ENCODE data around the gene PTGDR2.

PTGDR2 gene

DNA sequence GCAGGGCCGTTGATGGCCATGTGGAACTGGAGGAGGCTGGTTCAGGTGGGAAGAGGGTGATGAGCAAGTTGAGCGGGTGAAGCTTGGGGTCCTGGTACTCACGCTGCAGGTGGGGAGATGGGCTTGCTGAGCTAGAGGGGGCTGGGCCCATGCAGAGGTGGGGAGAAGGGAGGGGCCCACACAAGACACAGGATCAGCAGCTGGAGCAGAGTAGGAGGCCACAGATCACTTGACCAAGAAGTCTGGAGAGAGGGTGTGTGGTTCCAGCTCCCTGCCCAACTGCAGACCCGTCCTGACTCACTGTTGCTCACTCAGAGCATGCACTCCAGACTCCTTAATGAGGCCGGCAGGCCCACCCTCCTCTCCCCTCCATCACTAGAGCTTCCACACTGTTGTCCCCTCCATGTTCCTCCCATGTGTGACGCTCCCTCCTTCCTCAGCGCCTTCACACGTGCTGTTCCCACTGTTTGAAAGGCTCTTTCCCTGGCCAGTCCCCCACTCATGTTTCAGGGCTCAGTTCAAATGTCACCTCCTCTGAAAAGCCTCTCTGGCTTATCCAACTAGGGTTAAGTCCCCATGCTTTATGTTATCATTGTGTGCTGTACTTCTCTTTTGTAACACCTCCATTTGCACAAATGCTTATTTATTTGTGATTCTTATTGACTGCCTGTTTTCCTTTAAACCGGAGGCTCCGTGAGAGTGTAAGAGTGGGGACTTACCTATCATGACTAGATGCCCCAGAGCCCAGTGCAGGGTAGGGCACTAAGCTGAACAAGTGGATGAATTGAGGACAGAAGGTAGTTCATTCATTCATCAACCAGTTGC, 11.5 kb downstream of the PTGDR2 start:
- TF ChIP-seq, protein P1, sequence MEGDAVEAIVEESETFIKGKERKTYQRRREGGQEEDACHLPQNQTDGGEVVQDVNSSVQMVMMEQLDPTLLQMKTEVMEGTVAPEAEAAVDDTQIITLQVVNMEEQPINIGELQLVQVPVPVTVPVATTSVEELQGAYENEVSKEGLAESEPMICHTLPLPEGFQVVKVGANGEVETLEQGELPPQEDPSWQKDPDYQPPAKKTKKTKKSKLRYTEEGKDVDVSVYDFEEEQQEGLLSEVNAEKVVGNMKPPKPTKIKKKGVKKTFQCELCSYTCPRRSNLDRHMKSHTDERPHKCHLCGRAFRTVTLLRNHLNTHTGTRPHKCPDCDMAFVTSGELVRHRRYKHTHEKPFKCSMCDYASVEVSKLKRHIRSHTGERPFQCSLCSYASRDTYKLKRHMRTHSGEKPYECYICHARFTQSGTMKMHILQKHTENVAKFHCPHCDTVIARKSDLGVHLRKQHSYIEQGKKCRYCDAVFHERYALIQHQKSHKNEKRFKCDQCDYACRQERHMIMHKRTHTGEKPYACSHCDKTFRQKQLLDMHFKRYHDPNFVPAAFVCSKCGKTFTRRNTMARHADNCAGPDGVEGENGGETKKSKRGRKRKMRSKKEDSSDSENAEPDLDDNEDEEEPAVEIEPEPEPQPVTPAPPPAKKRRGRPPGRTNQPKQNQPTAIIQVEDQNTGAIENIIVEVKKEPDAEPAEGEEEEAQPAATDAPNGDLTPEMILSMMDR (IDR thresholded peaks at IDR 0.05; ENCODE audit: low read depth, low read length): no peak
- H3K4me3 ChIP-seq (ENCODE audit: low read depth, low read length): peak overlapping the region; percentile 74

GRCh38 chr11:60842668-60843600, 12.8 kb downstream of the PTGDR2 start:
- H3K4me3 ChIP-seq (ENCODE audit: low read depth, low read length): peak overlapping the region; percentile 74
- TF ChIP-seq, protein P1 (IDR thresholded peaks at IDR 0.05; ENCODE audit: low read depth, low read length): no peak

DNA sequence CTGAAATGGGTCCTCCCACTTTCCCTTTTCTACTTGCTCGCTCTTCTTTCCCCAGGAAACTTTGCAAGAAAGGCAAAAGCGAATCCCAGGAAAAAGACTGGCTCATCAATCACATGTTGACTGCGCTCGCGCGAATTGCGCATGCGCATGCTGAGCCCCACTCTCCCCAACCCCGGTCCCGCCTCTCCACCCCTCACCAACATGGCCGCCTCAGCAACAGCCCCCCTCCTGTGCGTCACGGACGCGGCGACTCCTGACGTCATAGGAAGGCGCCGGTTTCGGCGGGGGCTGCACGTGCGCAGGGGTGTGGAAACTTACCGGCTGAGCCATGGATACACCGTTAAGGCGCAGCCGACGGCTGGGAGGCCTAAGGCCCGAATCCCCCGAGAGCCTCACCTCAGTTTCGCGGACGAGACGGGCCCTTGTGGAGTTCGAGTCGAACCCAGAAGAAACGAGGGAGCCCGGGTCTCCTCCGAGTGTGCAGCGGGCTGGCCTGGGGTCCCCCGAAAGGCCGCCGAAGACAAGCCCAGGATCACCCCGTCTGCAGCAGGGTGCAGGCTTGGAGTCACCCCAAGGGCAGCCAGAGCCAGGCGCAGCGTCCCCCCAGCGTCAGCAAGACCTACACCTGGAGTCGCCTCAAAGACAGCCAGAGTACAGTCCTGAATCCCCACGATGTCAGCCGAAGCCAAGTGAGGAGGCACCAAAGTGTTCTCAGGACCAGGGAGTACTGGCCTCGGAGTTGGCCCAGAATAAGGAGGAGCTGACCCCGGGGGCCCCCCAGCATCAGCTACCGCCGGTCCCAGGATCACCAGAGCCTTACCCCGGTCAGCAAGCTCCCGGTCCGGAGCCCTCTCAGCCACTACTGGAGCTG, 13.7 kb downstream of the PTGDR2 start, which contains the start of gene CCDC86:
Gene CCDC86, plus strand, starts transcription at position 317 of the 871 bp plus-strand sequence. Its CDS starts 12 bp downstream, at position 329.
- TF ChIP-seq, protein P1 (IDR thresholded peaks at IDR 0.05; ENCODE audit: low read depth, low read length): no peak
- peak within 1 kb of the TSS; percentile 74 for H3K4me3 ChIP-seq (ENCODE audit: low read depth, low read length)

- H3K4me3 ChIP-seq (ENCODE audit: low read depth, low read length): no peak overlapping the region
- TF ChIP-seq, protein P1 (IDR thresholded peaks at IDR 0.05; ENCODE audit: low read depth, low read length): no peak
Measured at GRCh38 chr11:60840470-60841430, 15.0 kb downstream of the PTGDR2 start.

DNA sequence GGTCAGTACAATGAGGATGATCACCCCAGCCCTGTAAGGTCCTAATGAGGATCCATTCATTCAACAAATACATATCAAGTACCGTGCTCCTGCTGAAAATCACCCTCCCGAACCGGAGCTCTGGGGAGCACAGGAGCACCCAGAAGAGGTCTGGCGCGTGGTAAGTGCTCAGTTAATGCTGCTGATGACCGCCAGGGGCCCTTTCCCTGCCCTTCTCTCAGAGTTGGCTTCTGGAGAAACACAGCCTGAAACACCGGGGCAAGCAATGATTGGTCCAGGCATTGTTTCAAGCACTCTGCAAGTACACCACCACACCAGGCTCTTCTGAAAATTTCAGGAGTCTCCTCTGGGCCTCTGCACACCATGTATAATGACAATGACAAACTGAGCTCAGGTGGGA, 17.6 kb downstream of the PTGDR2 start:
- no peak overlapping the region for H3K4me3 ChIP-seq (ENCODE audit: low read depth, low read length)
- TF ChIP-seq, protein P1 (IDR thresholded peaks at IDR 0.05; ENCODE audit: low read depth, low read length): peak; percentile 40

Measured in WI38 (cell line).